Kidney (tissue), 14 donors: ENCODE measurements around the gene SCLT1. TPM values are rescaled to one million over a fixed set of nuclear protein-coding genes. Genes with fewer than 3 reads are reported as not detected.

Experiments
- DNase-seq, 5 donors: peaks; one replicate each; pipeline ENCODE4 v3.0.0-alpha.2; 2013 to 2020
- FAIRE-seq: peaks from 2 replicates; lab custom pipeline; 2012; peaks lifted over from hg19 to GRCh38; lab: Jason Lieb, UNC
- H3K27ac ChIP-seq, 2 donors: one replicate each; pipeline ENCODE4 v1.7.0; 2013; ENCODE audit warnings: low read depth in 2 of 2, low read length in 2 of 2, inconsistent platforms in 1 of 2
- H3K27me3 ChIP-seq: one replicate; pipeline ENCODE4 v1.7.1; 2013; ENCODE audit warnings: low read length, inconsistent platforms; ENCODE audit not compliant: control insufficient read depth, insufficient read depth
- H3K36me3 ChIP-seq, 3 donors: one replicate each; pipeline versions ENCODE4 v1.7.0 to v1.7.1; 2013; ENCODE audit warnings: low read length in 3 of 3, control low read depth in 1 of 3, inconsistent platforms in 1 of 3; ENCODE audit not compliant: insufficient read depth in 3 of 3, control insufficient read depth in 2 of 3
- H3K4me1 ChIP-seq, 3 donors: one replicate each; pipeline versions ENCODE4 v1.7.0 to v1.7.1; 2013; ENCODE audit warnings: low read length in 3 of 3, inconsistent platforms in 1 of 3, low read depth in 1 of 3; ENCODE audit not compliant: control insufficient read depth in 2 of 3, insufficient read depth in 2 of 3
- H3K4me3 ChIP-seq, 3 donors: one replicate each; pipeline versions ENCODE4 v1.7.0 to v1.8.1; 2013; ENCODE audit warnings: low read length in 3 of 3, control low read depth in 1 of 3, inconsistent platforms in 1 of 3
- H3K9ac ChIP-seq, 3 donors: one replicate each; pipeline versions ENCODE4 v1.7.0 to v1.7.1; 2013; ENCODE audit warnings: low read length in 3 of 3, control low read depth in 1 of 3, inconsistent platforms in 1 of 3
- H3K9me3 ChIP-seq, 3 donors: one replicate each; pipeline versions ENCODE4 v1.7.0 to v1.7.1; 2013; ENCODE audit warnings: low read length in 3 of 3, control low read depth in 1 of 3, inconsistent platforms in 1 of 3; ENCODE audit not compliant: control insufficient read depth in 2 of 3, insufficient read depth in 1 of 3
- CTCF ChIP-seq: IDR thresholded peaks from 3 replicates; pipeline ENCODE4 v1.5.1; 2012; ENCODE audit warnings: mild to moderate bottlenecking, moderate library complexity, borderline replicate concordance; ENCODE audit not compliant: insufficient read depth; ENCODE audit errors: extremely low read depth
- intact Hi-C: fragments of 100-400 bp; cut with DNase I; formaldehyde crosslinking; loops from one replicate; pipeline ENCODE4 v1.11.1; 2022
- polyA plus RNA-seq: library from polyadenylated mRNA; stranded (reverse); fragments of 350-450 nt; fragmentation: Illumina TruSeq; extraction: RNeasy Lipid Tissue Mini Kit (QIAGEN cat#74804); gene quantifications from one replicate; pipeline ENCODE4 v1.2.3, GENCODE V29; 2014; ENCODE audit warnings: low read depth, low replicate concordance; ENCODE audit not compliant: insufficient read depth
- total RNA-seq: library from RNA; stranded (reverse); fragmentation: NEBNext Ultra II Directional; extraction: Animal tissue kit (Norgen Biotek cat#: 25700); gene quantifications from one replicate; pipeline ENCODE4 v1.2.1, GENCODE V29; 2021
- donor health status: control.
- donor health status: control.
- donor health status: control.
- donor health status: control.
- donor health status: control.
- donor health status: DM: yes; HTN: yes; CAD: no.
- donor health status: Normal renal cell carcinoma (clear cell type).

The SCLT1 gene
- total and polyA plus RNA-seq, 2 donors from 2014 or later = 3.0 to 16.0 TPM

GRCh38 chr4:128871948-128872347 is 221.4 kb downstream of the SCLT1 start:
- no peak for TF ChIP-seq CTCF
- intact Hi-C loops = no loop called here
- H3K36me3 ChIP-seq = peaks cover 0 to 51% (median 30%) of the 10 kb centered on the region in 3 donors
- no peak overlapping the region for H3K27ac ChIP-seq
- H3K4me3 ChIP-seq = no peak overlapping the region
- no peak for DNase-seq
- H3K9me3 ChIP-seq = no peaks in the 10 kb centered on the region
- no peak for FAIRE-seq
- H3K9ac ChIP-seq = no peak overlapping the region
- H3K27me3 ChIP-seq = no peaks in the 10 kb centered on the region
- H3K4me1 ChIP-seq = no peaks in the 10 kb centered on the region

- no peak for TF ChIP-seq CTCF
- intact Hi-C loops = loop anchor here (10.0 kb wide), 1 partner anchor 675 kb away; no protein-coding TSS in a partner anchor
- no peaks in the 10 kb centered on the region for H3K27me3 ChIP-seq
- H3K4me1 ChIP-seq = no peaks in the 10 kb centered on the region
- peaks cover 0 to 57% (median 30%) of the 10 kb centered on the region in 3 donors for H3K36me3 ChIP-seq
- no peak for DNase-seq
- H3K27ac ChIP-seq = no peak overlapping the region
- no peak overlapping the region for H3K9ac ChIP-seq
- H3K9me3 ChIP-seq = no peaks in the 10 kb centered on the region
- FAIRE-seq = no peak
- no peak overlapping the region for H3K4me3 ChIP-seq
These were observed 223.4 kb downstream of the SCLT1 start for GRCh38 chr4:128869776-128870509.

GRCh38 chr4:128868758-128869157 is 224.6 kb downstream of the SCLT1 start:
- H3K9ac ChIP-seq = no peak overlapping the region
- no peak for TF ChIP-seq CTCF
- H3K4me1 ChIP-seq = no peaks in the 10 kb centered on the region
- no peaks in the 10 kb centered on the region for H3K9me3 ChIP-seq
- H3K27ac ChIP-seq = no peak overlapping the region
- H3K36me3 ChIP-seq = peaks cover 0 to 62% (median 33%) of the 10 kb centered on the region in 3 donors
- H3K27me3 ChIP-seq = no peaks in the 10 kb centered on the region
- intact Hi-C loops = loop anchor here (10.0 kb wide), 1 partner anchor 674 kb away; no protein-coding TSS in a partner anchor
- DNase-seq (no peak), FAIRE-seq (no peak)
- no peak overlapping the region for H3K4me3 ChIP-seq
